GM23248 (cell line): Measurements from ENCODE around the gene FOXP3. TPM values are rescaled to one million over a fixed set of nuclear protein-coding genes. Genes with fewer than 3 reads are reported as not detected.

ENCODE experiments used
- DNase-seq: peaks from one replicate; pipeline ENCODE4 v3.0.0-alpha.2; 2015
- H2AFZ ChIP-seq: fragments of 200-600 bp; sonication (generic); 2 replicates; pipeline ENCODE4 v1.6.1; 2016; ENCODE audit warnings: antibody characterized with exemption
- H3F3A ChIP-seq: fragments of 200-600 bp; sonication (generic); 2 replicates; pipeline ENCODE4 v1.6.1; 2016; ENCODE audit warnings: mild to moderate bottlenecking, antibody characterized with exemption, mixed run types; ENCODE audit not compliant: insufficient read depth
- H3K27ac ChIP-seq: fragments of 200-600 bp; sonication (generic); 2 replicates; pipeline ENCODE4 v1.5.1; 2016; ENCODE audit warnings: mild to moderate bottlenecking
- H3K27me3 ChIP-seq: fragments of 200-600 bp; sonication (generic); replicated peaks from 2 replicates; pipeline ENCODE4 v1.6.1; 2016; ENCODE audit warnings: mild to moderate bottlenecking; ENCODE audit not compliant: insufficient read depth
- H3K36me3 ChIP-seq: fragments of 200-600 bp; sonication (generic); 2 replicates; pipeline ENCODE4 v1.6.1; 2016; ENCODE audit warnings: low read depth, mild to moderate bottlenecking
- H3K4me1 ChIP-seq: fragments of 200-600 bp; sonication (generic); 2 replicates; pipeline ENCODE4 v1.6.1; 2016; ENCODE audit warnings: mild to moderate bottlenecking; ENCODE audit not compliant: insufficient read depth
- H3K4me2 ChIP-seq: fragments of 200-600 bp; sonication (generic); one replicate; pipeline ENCODE4 v1.6.1; 2016; ENCODE audit warnings: mild to moderate bottlenecking; ENCODE audit not compliant: unreplicated experiment
- H3K4me3 ChIP-seq: fragments of 200-600 bp; sonication (generic); 2 replicates; pipeline ENCODE4 v1.5.1; 2016; ENCODE audit warnings: mild to moderate bottlenecking
- H3K79me2 ChIP-seq: fragments of 200-600 bp; sonication (generic); 2 replicates; pipeline ENCODE4 v1.6.1; 2016; ENCODE audit warnings: mild to moderate bottlenecking; ENCODE audit not compliant: insufficient read depth
- H3K9ac ChIP-seq: fragments of 200-600 bp; sonication (generic); 2 replicates; pipeline ENCODE4 v1.6.1; 2016; ENCODE audit warnings: mild to moderate bottlenecking
- H3K9me2 ChIP-seq: fragments of 200-600 bp; sonication (generic); 2 replicates; pipeline ENCODE4 v1.6.1; 2016; ENCODE audit warnings: mixed run types, mild to moderate bottlenecking, moderate library complexity; ENCODE audit not compliant: insufficient read depth
- H3K9me3 ChIP-seq: fragments of 200-600 bp; sonication (generic); one replicate; pipeline ENCODE4 v1.6.1; 2017; ENCODE audit warnings: low read depth
- H4K20me1 ChIP-seq: fragments of 200-600 bp; sonication (generic); 2 replicates; pipeline ENCODE4 v1.6.0; 2016; ENCODE audit not compliant: insufficient read depth
- EZH2 ChIP-seq: fragments of 200-600 bp; sonication (generic); IDR thresholded peaks from 2 replicates; pipeline ENCODE4 v1.6.1; 2018; ENCODE audit warnings: antibody characterized with exemption, mild to moderate bottlenecking; ENCODE audit not compliant: insufficient read depth, poor library complexity, severe bottlenecking
- EZH2phosphoT487 ChIP-seq: fragments of 200-600 bp; sonication (generic); IDR thresholded peaks from 2 replicates; pipeline ENCODE4 v1.6.1; 2018; ENCODE audit warnings: antibody characterized with exemption, moderate library complexity, mild to moderate bottlenecking, low read depth; ENCODE audit not compliant: insufficient read depth
- WGBS, 2 experiments: methylation state at CpG; one replicate each; pipeline ENCODE4 v1.1.6; 2015 to 2017; ENCODE audit warnings: low lambda C conversion rate in 2 of 2, low coverage in 1 of 2; ENCODE audit errors: missing lambda C conversion rate in 2 of 2; 5-methylcytosine and 5-hydroxymethylcytosine counted together
- in situ Hi-C: fragments of 300-500 bp; cut with MboI; formaldehyde crosslinking; loops from 2 replicates; pipeline ENCODE4 v1.15.0; 2020
- polyA plus RNA-seq: library from polyadenylated mRNA; unstranded; fragments of >200 nt; fragmentation: Nextera tagmentation; extraction: Ambion mirVana; gene quantifications from 2 replicates; pipeline ENCODE4 v1.2.1, GENCODE V29; 2016
- total RNA-seq: library from RNA; depleted of rRNA; stranded (reverse); fragments of >200 nt; shearing (Covaris generic); gene quantifications from 2 replicates; pipeline ENCODE4 v1.2.3, GENCODE V29; 2014

FOXP3 gene
- total and polyA plus RNA-seq, 2 experiments from 2014 or later = 0.08 TPM; not detected in 1

- no peak overlapping the region for H3K4me2 ChIP-seq
- no peaks in the 10 kb centered on the region for H4K20me1 ChIP-seq
- peaks cover 12% of the 10 kb centered on the region for H3K79me2 ChIP-seq
- no peaks in the 10 kb centered on the region for H3K9me2 ChIP-seq
- H2AFZ ChIP-seq = no peak overlapping the region
- H3K4me3 ChIP-seq = no peak overlapping the region
- H3K9me3 ChIP-seq = no peaks in the 10 kb centered on the region
- H3F3A ChIP-seq = no peaks in the 10 kb centered on the region
- WGBS, 2 experiments = 92 to 97% methylated on average over 3 of the region's 3 CpGs
- DNase-seq = no peak
- no peaks in the 10 kb centered on the region for H3K36me3 ChIP-seq
- H3K4me1 ChIP-seq = no peaks in the 10 kb centered on the region
- no peaks in the 10 kb centered on the region for H3K27me3 ChIP-seq
- no peak overlapping the region for H3K27ac ChIP-seq
- in situ Hi-C loops = no loop called here
- no peak overlapping the region for H3K9ac ChIP-seq
- TF ChIP-seq EZH2phosphoT487 (no peak), EZH2 (no peak)
These were observed 13.0 kb upstream of the FOXP3 start for GRCh38 chrX:49277535-49277830.

DNA sequence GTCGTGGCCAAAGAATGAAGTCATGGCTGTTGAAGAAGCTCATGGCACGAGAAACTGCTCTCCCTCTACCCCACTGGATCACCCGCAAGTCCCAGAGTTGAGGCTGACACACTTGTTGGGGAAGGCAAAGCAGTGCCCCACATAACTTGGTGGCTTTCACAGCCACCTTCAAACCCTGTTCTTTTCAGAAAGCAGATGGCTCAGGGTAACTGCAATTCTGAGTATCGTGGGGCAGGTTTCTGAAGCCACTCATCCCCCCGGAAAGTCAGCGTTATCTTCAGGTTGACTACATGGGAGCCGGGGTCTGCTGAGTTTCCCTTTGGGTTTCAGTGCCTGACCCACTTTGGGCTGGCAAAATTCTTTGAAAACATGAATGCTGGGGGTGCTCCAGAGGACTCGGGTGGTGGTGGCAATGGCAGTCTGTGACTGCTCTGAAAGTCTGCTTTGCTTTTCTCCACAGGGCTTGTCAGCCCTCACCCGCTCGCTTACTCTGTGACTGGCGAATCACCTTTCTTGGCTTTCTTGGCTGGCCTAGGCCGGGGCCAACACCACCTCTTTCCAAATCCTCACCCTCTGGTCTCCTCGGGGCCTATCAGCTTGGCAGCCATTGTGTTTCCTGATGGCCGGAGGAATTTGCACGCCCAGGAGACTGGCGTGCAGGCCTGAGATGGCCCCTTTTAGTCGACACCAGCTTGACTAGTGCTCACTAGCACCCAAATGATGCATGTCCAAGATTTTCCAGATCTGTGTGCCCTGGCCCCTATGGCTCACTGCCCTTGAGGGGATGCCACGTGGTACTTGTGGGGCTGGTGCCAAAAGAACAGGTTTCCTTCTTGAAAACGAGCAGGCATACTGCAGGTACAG lies 12.4 kb upstream of the FOXP3 start:
- H4K20me1 ChIP-seq = no peaks in the 10 kb centered on the region
- H3F3A ChIP-seq = no peaks in the 10 kb centered on the region
- peak; percentile 38 for DNase-seq
- no peaks in the 10 kb centered on the region for H3K9me3 ChIP-seq
- H3K9ac ChIP-seq = no peak overlapping the region
- H3K27ac ChIP-seq = no peak overlapping the region
- no peak for TF ChIP-seq EZH2
- no peak for TF ChIP-seq EZH2phosphoT487
- H3K4me1 ChIP-seq = no peaks in the 10 kb centered on the region
- H3K79me2 ChIP-seq = peaks cover 18% of the 10 kb centered on the region
- H3K4me3 ChIP-seq = no peak overlapping the region
- H3K36me3 ChIP-seq = no peaks in the 10 kb centered on the region
- in situ Hi-C loops = no loop called here
- no peaks in the 10 kb centered on the region for H3K27me3 ChIP-seq
- H3K4me2 ChIP-seq = no peak overlapping the region
- WGBS, 2 experiments = 74 to 75% methylated on average over 14 to 19 of the region's 19 CpGs
- no peaks in the 10 kb centered on the region for H3K9me2 ChIP-seq
- H2AFZ ChIP-seq = no peak overlapping the region

DNA sequence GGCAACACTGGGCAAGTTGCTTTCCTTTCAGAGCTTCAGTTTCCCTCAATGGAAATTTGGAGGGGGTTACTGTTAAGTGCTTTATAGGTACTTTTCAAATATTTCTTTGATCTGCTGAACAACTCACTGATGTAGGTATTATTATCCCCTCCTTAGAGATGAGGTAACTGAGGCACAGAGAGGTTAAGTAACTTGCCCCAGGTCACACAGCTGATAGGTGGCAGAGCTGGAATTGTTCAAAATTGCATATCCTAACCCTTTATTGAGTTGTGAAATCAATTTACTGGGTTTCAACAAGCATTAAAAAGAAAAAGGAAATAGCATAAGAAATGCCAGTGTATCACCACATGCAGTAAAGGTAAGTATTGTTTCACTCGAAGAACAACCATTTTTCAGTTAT lies 11.7 kb upstream of the FOXP3 start:
- TF ChIP-seq EZH2phosphoT487 = no peak
- TF ChIP-seq EZH2 = no peak
- Histone ChIP-seq H2AFZ (no peak overlapping the region), H3K27me3 (no peaks in the 10 kb centered on the region), H3K9me2 (no peaks in the 10 kb centered on the region), H3K4me1 (no peaks in the 10 kb centered on the region), H3K79me2 (peaks cover 25% of the 10 kb centered on the region), H3K9ac (no peak overlapping the region), H3K36me3 (no peaks in the 10 kb centered on the region), H3K27ac (no peak overlapping the region), H3F3A (no peaks in the 10 kb centered on the region), H3K4me2 (no peak overlapping the region), H3K9me3 (no peaks in the 10 kb centered on the region), H3K4me3 (no peak overlapping the region), H4K20me1 (no peaks in the 10 kb centered on the region)
- no peak for DNase-seq
- WGBS, 2 experiments = 69 to 87% methylated on average over 1 of the region's 1 CpG
- in situ Hi-C loops = no loop called here

- peaks cover 6% of the 10 kb centered on the region; the same call in 1 of the 2 replicates for H3K4me1 ChIP-seq
- no peak overlapping the region for H3K4me2 ChIP-seq
- H3K79me2 ChIP-seq = peaks cover 36% of the 10 kb centered on the region
- no peak for TF ChIP-seq EZH2phosphoT487
- H4K20me1 ChIP-seq = no peaks in the 10 kb centered on the region
- no peaks in the 10 kb centered on the region for H3K9me3 ChIP-seq
- no peak overlapping the region for H2AFZ ChIP-seq
- H3F3A ChIP-seq = no peaks in the 10 kb centered on the region
- WGBS, 2 experiments = 73 to 77% methylated on average over 8 of the region's 8 CpGs
- no peak overlapping the region for H3K27ac ChIP-seq
- H3K9ac ChIP-seq = no peak overlapping the region
- no peak for DNase-seq
- H3K4me3 ChIP-seq = no peak overlapping the region
- in situ Hi-C loops = no loop called here
- no peaks in the 10 kb centered on the region for H3K36me3 ChIP-seq
- H3K9me2 ChIP-seq = no peaks in the 10 kb centered on the region
- no peaks in the 10 kb centered on the region for H3K27me3 ChIP-seq
These were observed 8.7 kb upstream of the FOXP3 start for GRCh38 chrX:49273181-49273727.
